ENCODE results near the gene DPP3.

Gene DPP3

DNA sequence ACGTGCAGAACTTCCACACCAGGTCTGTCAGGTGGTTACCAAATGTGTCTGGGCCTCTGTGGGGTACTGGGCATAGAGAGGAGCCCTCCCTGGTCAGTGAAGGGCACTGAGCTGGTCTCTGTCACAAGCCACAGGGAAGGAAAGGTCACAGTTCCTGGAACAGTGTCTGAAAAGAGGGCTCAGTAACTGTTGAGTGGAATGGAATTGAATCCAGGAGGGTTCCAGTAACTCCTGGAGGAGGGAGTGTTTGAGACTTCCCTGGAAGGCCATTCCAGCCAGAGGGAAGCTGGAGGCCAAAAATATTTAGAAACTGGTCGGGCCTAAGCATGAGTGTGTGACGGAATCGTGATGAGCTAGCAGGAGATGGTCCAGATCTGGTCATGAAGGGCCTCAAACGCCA is 74.4 kb downstream of the DPP3 start:
- no peak overlapping the region for H3K4me3 ChIP-seq (replicated peaks; ENCODE audit: insufficient read depth, low read length)
- TF ChIP-seq GABPA (IDR thresholded peaks at IDR 0.05; ENCODE audit: low read depth) (no peak), SPI1 (IDR thresholded peaks at IDR 0.05; ENCODE audit: borderline replicate concordance, low read depth) (no peak)
- TF ChIP-seq, protein P1, sequence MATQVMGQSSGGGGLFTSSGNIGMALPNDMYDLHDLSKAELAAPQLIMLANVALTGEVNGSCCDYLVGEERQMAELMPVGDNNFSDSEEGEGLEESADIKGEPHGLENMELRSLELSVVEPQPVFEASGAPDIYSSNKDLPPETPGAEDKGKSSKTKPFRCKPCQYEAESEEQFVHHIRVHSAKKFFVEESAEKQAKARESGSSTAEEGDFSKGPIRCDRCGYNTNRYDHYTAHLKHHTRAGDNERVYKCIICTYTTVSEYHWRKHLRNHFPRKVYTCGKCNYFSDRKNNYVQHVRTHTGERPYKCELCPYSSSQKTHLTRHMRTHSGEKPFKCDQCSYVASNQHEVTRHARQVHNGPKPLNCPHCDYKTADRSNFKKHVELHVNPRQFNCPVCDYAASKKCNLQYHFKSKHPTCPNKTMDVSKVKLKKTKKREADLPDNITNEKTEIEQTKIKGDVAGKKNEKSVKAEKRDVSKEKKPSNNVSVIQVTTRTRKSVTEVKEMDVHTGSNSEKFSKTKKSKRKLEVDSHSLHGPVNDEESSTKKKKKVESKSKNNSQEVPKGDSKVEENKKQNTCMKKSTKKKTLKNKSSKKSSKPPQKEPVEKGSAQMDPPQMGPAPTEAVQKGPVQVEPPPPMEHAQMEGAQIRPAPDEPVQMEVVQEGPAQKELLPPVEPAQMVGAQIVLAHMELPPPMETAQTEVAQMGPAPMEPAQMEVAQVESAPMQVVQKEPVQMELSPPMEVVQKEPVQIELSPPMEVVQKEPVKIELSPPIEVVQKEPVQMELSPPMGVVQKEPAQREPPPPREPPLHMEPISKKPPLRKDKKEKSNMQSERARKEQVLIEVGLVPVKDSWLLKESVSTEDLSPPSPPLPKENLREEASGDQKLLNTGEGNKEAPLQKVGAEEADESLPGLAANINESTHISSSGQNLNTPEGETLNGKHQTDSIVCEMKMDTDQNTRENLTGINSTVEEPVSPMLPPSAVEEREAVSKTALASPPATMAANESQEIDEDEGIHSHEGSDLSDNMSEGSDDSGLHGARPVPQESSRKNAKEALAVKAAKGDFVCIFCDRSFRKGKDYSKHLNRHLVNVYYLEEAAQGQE (IDR thresholded peaks at IDR 0.05; ENCODE audit: insufficient replicate concordance, low read depth) = no peak
- no peaks in the 10 kb centered on the region for H3K27me3 ChIP-seq (ENCODE audit: insufficient read depth, poor library complexity, severe bottlenecking)
- no peak overlapping the region for H3K27ac ChIP-seq (replicated peaks)
- DNase-seq (ENCODE audit: low read depth in 1 of 2, low spot score in 1 of 2) = no peak

DNA sequence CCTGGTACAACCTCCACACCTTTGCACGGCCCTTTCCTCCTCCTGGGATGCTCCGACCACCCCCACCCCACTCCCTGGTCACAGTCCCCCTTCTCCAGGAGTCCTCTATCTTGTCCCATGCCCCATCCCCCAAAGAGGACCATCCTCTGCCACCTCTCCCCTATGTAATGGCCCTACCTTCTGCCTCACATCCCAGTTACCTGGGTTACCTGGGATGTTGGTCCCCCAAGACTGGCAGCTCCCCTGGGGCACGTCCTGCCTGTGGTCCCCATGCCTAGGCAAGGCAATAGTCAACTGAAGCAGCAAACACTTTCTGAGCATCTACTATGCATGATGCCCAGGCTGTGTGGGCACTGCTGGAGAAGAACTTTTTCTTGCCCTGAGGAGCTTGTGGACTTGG is 75.2 kb downstream of the DPP3 start:
- DNase-seq (ENCODE audit: low read depth in 1 of 2, low spot score in 1 of 2) = no peak
- Histone ChIP-seq H3K4me3 (replicated peaks; ENCODE audit: insufficient read depth, low read length) (no peak overlapping the region), H3K27ac (replicated peaks) (no peak overlapping the region), H3K27me3 (ENCODE audit: insufficient read depth, poor library complexity, severe bottlenecking) (no peaks in the 10 kb centered on the region)
- TF ChIP-seq, protein P2, sequence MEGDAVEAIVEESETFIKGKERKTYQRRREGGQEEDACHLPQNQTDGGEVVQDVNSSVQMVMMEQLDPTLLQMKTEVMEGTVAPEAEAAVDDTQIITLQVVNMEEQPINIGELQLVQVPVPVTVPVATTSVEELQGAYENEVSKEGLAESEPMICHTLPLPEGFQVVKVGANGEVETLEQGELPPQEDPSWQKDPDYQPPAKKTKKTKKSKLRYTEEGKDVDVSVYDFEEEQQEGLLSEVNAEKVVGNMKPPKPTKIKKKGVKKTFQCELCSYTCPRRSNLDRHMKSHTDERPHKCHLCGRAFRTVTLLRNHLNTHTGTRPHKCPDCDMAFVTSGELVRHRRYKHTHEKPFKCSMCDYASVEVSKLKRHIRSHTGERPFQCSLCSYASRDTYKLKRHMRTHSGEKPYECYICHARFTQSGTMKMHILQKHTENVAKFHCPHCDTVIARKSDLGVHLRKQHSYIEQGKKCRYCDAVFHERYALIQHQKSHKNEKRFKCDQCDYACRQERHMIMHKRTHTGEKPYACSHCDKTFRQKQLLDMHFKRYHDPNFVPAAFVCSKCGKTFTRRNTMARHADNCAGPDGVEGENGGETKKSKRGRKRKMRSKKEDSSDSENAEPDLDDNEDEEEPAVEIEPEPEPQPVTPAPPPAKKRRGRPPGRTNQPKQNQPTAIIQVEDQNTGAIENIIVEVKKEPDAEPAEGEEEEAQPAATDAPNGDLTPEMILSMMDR (IDR thresholded peaks at IDR 0.05; ENCODE audit: insufficient read depth, low read length) = no peak
- TF ChIP-seq, protein P1 (IDR thresholded peaks at IDR 0.05; ENCODE audit: insufficient replicate concordance, low read depth) = no peak
- TF ChIP-seq POLR2AphosphoS5 (IDR thresholded peaks at IDR 0.05; ENCODE audit: low read depth) (no peak), GABPA (IDR thresholded peaks at IDR 0.05; ENCODE audit: low read depth) (no peak), SPI1 (IDR thresholded peaks at IDR 0.05; ENCODE audit: borderline replicate concordance, low read depth) (no peak)

DNA sequence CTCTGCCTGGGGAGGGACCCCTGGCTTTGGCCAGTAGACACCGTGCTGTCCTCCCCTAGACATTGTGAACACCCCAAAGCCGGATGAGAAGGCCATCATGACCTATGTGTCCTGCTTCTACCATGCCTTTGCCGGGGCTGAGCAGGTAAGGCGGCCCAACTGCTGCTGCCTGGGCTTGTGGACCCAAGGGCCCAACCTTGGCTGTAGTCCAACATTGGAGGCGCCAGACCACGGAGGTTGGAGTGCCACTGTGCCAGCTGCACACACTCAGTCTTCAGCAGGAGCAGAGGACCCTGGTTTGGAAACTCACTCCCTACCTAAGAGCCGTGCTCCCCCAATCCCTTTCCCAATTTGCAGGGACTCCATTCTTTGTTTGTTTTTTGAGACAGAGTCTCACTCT is 75.9 kb downstream of the DPP3 start:
- Histone ChIP-seq H3K27ac (replicated peaks) (no peak overlapping the region), H3K27me3 (ENCODE audit: insufficient read depth, poor library complexity, severe bottlenecking) (no peaks in the 10 kb centered on the region), H3K4me3 (replicated peaks; ENCODE audit: insufficient read depth, low read length) (no peak overlapping the region)
- DNase-seq (ENCODE audit: low read depth in 1 of 2, low spot score in 1 of 2) = no peak
- TF ChIP-seq SPI1 (IDR thresholded peaks at IDR 0.05; ENCODE audit: borderline replicate concordance, low read depth) (no peak), POLR2AphosphoS5 (IDR thresholded peaks at IDR 0.05; ENCODE audit: low read depth) (no peak), GABPA (IDR thresholded peaks at IDR 0.05; ENCODE audit: low read depth) (no peak)
- TF ChIP-seq, protein P1 (IDR thresholded peaks at IDR 0.05; ENCODE audit: insufficient replicate concordance, low read depth) = no peak

DNA sequence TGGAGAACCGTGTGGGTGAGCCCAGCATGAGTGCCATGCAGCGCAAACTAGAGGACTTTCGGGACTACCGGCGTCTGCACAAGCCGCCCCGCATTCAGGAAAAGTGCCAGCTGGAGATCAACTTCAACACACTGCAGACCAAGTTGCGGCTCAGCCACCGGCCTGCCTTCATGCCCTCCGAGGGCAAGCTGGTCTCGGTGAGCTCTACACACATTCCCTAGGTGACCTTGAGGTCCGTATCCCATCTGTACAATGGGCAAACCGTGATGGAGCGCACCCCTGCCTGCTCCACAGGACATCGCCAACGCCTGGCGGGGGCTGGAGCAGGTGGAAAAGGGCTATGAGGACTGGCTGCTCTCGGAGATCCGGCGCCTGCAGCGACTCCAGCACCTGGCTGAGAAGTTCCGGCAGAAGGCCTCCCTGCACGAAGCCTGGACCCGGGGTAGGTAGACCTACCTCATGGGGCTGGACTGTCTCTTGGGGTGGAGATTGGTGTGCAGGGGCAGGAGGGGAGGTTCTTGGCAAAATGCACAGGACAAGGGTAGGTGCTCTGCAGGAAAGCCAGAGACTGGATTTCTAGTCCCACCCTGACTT is 77.6 kb downstream of the DPP3 start:
- no peak for DNase-seq (ENCODE audit: low read depth in 1 of 2, low spot score in 1 of 2)
- H3K27me3 ChIP-seq (ENCODE audit: insufficient read depth, poor library complexity, severe bottlenecking) = no peaks in the 10 kb centered on the region
- no peak overlapping the region for H3K4me3 ChIP-seq (replicated peaks; ENCODE audit: insufficient read depth, low read length)
- TF ChIP-seq, protein P2 (IDR thresholded peaks at IDR 0.05; ENCODE audit: insufficient read depth, low read length) = no peak
- TF ChIP-seq GABPA (IDR thresholded peaks at IDR 0.05; ENCODE audit: low read depth) (no peak), SPI1 (IDR thresholded peaks at IDR 0.05; ENCODE audit: borderline replicate concordance, low read depth) (no peak), POLR2AphosphoS5 (IDR thresholded peaks at IDR 0.05; ENCODE audit: low read depth) (no peak)
- TF ChIP-seq, protein P1 (IDR thresholded peaks at IDR 0.05; ENCODE audit: insufficient replicate concordance, low read depth) = no peak
- H3K27ac ChIP-seq (replicated peaks) = no peak overlapping the region

Measured in HL-60 (cell line).